ENCODE data around the gene ENTREP1. TPM values are rescaled to one million over a fixed set of nuclear protein-coding genes. Genes with fewer than 3 reads are reported as not detected.

ENTREP1 gene
- total and polyA plus RNA-seq, 8 donors, result 2.0 to 40.2 (median 11.3) TPM

DNA sequence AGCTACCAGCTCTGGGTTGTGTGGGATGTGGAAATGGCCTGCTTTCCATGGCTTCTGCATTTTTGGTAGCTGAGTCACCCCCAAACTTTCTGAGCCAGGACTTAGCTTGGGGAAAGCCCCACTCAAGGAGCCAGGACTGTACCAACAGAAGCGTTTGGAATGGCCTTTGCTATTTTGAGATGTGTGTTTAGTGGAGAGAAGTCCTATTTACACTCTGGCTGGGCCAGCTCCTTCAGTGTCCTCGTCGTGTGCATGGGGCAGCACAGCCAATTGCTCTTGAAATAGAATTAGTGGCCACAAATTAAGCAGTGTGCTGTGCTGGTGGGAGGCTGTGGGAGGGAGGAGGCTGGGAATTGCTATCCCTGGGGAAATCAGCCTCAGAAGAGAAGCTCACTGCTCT is 51.6 kb downstream of the ENTREP1 start:
- intact Hi-C loops (cut with DNase I; ENCODE audit: low total_unique reads), result no loop called here
- Histone ChIP-seq H3K4me3 (no peak overlapping the region), H3K36me3 (peaks cover 0 to 7% (median 2%) of the 10 kb centered on the region in 4 donors), H3K27ac (peak overlapping the region in 4 of 5 donors; percentile 14 to 40 (median 28)), H3K27me3 (no peaks in the 10 kb centered on the region), H3K4me1 (peaks cover 24 to 46% (median 32%) of the 10 kb centered on the region in 4 donors), H3K9me3 (no peaks in the 10 kb centered on the region)
- no peak for TF ChIP-seq EP300 (IDR thresholded peaks at IDR 0.05)
- TF ChIP-seq, protein P1, sequence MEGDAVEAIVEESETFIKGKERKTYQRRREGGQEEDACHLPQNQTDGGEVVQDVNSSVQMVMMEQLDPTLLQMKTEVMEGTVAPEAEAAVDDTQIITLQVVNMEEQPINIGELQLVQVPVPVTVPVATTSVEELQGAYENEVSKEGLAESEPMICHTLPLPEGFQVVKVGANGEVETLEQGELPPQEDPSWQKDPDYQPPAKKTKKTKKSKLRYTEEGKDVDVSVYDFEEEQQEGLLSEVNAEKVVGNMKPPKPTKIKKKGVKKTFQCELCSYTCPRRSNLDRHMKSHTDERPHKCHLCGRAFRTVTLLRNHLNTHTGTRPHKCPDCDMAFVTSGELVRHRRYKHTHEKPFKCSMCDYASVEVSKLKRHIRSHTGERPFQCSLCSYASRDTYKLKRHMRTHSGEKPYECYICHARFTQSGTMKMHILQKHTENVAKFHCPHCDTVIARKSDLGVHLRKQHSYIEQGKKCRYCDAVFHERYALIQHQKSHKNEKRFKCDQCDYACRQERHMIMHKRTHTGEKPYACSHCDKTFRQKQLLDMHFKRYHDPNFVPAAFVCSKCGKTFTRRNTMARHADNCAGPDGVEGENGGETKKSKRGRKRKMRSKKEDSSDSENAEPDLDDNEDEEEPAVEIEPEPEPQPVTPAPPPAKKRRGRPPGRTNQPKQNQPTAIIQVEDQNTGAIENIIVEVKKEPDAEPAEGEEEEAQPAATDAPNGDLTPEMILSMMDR (IDR thresholded peaks at IDR 0.05), result no peak
- peak in 1 of 3 donors; percentile 50 for TF ChIP-seq POLR2AphosphoS5 (IDR thresholded peaks at IDR 0.05)
- 12 to 38% (median 31%) methylated on average over 3 of the region's 3 CpGs for WGBS, 5 donors
- DNase-seq, result peak; percentile 33 to 36

GRCh38 chr9:69377291-69377690 is 52.3 kb downstream of the ENTREP1 start:
- no peak for DNase-seq
- H3K27me3 ChIP-seq, result no peaks in the 10 kb centered on the region
- no peak overlapping the region for H3K4me3 ChIP-seq
- peaks cover 0 to 7% (median 2%) of the 10 kb centered on the region in 4 donors for H3K36me3 ChIP-seq
- H3K27ac ChIP-seq, result no peak overlapping the region
- intact Hi-C loops (cut with DNase I; ENCODE audit: low total_unique reads), result no loop called here
- no peaks in the 10 kb centered on the region for H3K9me3 ChIP-seq
- peaks cover 20 to 40% (median 29%) of the 10 kb centered on the region in 4 donors for H3K4me1 ChIP-seq
- TF ChIP-seq POLR2A (IDR thresholded peaks at IDR 0.05) (no peak), EP300 (IDR thresholded peaks at IDR 0.05) (no peak)
- 93 to 98% (median 97%) methylated on average over 13 of the region's 13 CpGs for WGBS, 5 donors

DNA sequence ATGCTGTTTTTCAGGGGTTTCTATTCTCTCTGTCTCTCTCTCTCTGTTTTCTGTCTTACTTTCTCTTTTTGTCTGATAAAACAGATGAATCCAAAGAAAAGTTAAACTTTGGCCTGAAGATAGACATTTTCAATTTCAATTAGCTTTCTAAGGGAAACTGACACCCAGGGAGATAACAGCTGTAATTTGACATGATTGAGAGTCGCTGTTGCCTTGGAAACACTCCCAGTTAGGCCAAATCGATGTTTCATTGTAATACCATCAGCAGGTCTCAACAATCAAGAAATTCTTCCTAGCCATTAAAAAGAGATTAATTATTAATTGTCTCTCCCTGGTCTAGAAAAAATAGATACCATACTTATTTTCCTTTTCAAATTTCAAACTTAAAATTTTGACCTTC is 53.0 kb downstream of the ENTREP1 start:
- no peak for DNase-seq
- no peak overlapping the region for H3K27ac ChIP-seq
- intact Hi-C loops (cut with DNase I; ENCODE audit: low total_unique reads), result no loop called here
- H3K4me3 ChIP-seq, result no peak overlapping the region
- WGBS, 5 donors, result 57 to 81% (median 71%) methylated on average over 2 of the region's 2 CpGs
- H3K9me3 ChIP-seq, result no peaks in the 10 kb centered on the region
- peaks cover 20 to 39% (median 29%) of the 10 kb centered on the region in 4 donors for H3K4me1 ChIP-seq
- TF ChIP-seq POLR2AphosphoS5 (IDR thresholded peaks at IDR 0.05) (no peak), POLR2A (IDR thresholded peaks at IDR 0.05) (no peak), EP300 (IDR thresholded peaks at IDR 0.05) (no peak)
- TF ChIP-seq, protein P1 (IDR thresholded peaks at IDR 0.05), result no peak
- peaks cover 0 to 7% (median 2%) of the 10 kb centered on the region in 4 donors for H3K36me3 ChIP-seq
- H3K27me3 ChIP-seq, result no peaks in the 10 kb centered on the region

DNA sequence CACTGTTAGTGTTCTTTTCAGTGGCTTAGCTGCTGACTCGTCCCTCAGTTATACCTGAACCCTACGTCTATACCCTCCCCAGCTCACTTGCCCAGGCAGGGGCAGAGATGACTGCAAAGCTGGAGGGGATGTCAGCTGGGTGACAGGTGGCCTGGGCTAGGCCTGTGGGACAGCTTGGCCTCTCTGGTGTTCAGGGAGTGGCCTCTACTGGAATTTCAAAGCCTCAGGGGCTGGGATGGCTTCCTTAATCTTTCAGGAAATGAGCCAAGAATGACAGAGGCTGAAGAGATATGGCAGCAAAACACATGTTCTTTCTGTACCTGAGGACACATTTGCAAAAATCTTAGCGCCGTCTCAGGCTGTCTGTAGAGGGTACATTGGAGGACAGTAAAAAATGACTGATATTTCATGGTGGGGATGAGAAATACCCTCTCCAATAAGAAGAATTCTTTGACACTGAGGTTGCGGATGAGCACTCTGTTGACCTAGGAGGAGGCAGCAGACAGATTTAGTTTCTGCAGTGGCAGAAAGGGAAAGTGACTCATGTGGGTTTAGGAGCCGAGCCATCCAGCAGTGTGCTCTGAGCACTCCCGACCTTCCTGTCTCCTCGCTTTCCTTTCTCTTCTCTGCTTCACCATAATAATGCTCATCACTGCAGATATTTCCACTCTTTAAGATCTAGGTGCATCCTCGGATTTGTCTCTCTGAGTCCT is 54.4 kb downstream of the ENTREP1 start:
- H3K4me3 ChIP-seq, result no peak overlapping the region
- H3K27ac ChIP-seq, result peak overlapping the region in 2 of 5 donors; percentile 13 to 19
- no peaks in the 10 kb centered on the region for H3K27me3 ChIP-seq
- no peak for TF ChIP-seq EP300 (IDR thresholded peaks at IDR 0.05)
- no peaks in the 10 kb centered on the region for H3K9me3 ChIP-seq
- H3K36me3 ChIP-seq, result peaks cover 0 to 11% (median 7%) of the 10 kb centered on the region in 4 donors
- WGBS, 5 donors, result 53 to 63% (median 58%) methylated on average over 9 of the region's 9 CpGs
- H3K4me1 ChIP-seq, result peaks cover 20 to 39% (median 29%) of the 10 kb centered on the region in 4 donors
- intact Hi-C loops (cut with DNase I; ENCODE audit: low total_unique reads), result no loop called here
- DNase-seq, result no peak

DNA sequence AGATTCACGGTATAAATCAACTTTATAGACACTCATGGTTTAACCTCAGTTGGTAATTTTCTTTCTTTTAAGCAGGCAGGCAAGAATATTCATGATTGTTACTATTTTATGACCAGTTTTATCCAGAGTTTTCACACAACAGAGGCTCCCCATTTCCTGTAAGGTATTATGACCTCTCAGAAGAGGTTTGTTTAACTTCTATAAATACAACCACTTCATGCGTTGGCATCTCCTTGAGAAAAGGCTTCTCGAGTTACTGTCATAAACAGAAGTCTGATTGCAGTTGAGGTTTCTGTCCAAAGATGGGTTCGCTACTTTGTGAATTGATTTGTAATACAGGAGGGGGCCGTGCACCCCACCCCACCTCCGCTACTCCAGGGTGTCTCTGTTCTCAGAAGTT is 55.3 kb downstream of the ENTREP1 start:
- intact Hi-C loops (cut with DNase I; ENCODE audit: low total_unique reads), result no loop called here
- DNase-seq, result no peak
- H3K27ac ChIP-seq, result no peak overlapping the region
- H3K4me3 ChIP-seq, result no peak overlapping the region
- 76 to 83% (median 78%) methylated on average over 6 of the region's 6 CpGs for WGBS, 5 donors
- H3K36me3 ChIP-seq, result peaks cover 0 to 11% (median 7%) of the 10 kb centered on the region in 4 donors
- TF ChIP-seq POLR2AphosphoS5 (IDR thresholded peaks at IDR 0.05), result no peak
- TF ChIP-seq EP300 (IDR thresholded peaks at IDR 0.05), result no peak
- TF ChIP-seq, protein P1 (IDR thresholded peaks at IDR 0.05), result no peak
- no peak for TF ChIP-seq POLR2A (IDR thresholded peaks at IDR 0.05)
- H3K4me1 ChIP-seq, result peaks cover 20 to 42% (median 32%) of the 10 kb centered on the region in 4 donors
- H3K27me3 ChIP-seq, result no peaks in the 10 kb centered on the region
- no peaks in the 10 kb centered on the region for H3K9me3 ChIP-seq

All from stomach (tissue), 9 donors.